Spleen (tissue), 3 donors: ENCODE measurements around the gene FBXW7.

Experiments
- POLR2A ChIP-seq, 3 donors: fragments of 450-650 bp; IDR thresholded peaks; one replicate each; pipeline ENCODE4 v1.5.1; 2017; ENCODE audit warnings: antibody characterized with exemption in 3 of 3, mild to moderate bottlenecking in 1 of 3
- POLR2AphosphoS5 ChIP-seq, 3 donors: sonication (generic); formaldehyde crosslinking; IDR thresholded peaks; one replicate each; pipeline ENCODE4 v1.5.1; 2017; ENCODE audit warnings: antibody characterized with exemption in 3 of 3

- TF ChIP-seq POLR2AphosphoS5 (IDR thresholded peaks at IDR 0.05) (no peak), POLR2A (IDR thresholded peaks at IDR 0.05) (no peak)
These were observed 23.7 kb upstream of the FBXW7 start for GRCh38 chr4:152559641-152560040.
